Trophoblast cell (in vitro differentiated cells and primary cell): ENCODE data around the gene UACA.
A peak's percentile ranks its signal among the peaks of the same experiment; 100 is the strongest.

Experiments
- DNase-seq, 2 donors: peaks; one replicate each; pipeline ENCODE4 v3.0.0-alpha.2; 2016
- H2AFZ ChIP-seq: 2 replicates; pipeline ENCODE4 v1.6.1; 2013; ENCODE audit warnings: low read length, moderate library complexity, mild to moderate bottlenecking; ENCODE audit not compliant: insufficient read depth, poor library complexity
- H2AK5ac ChIP-seq: 2 replicates; pipeline ENCODE4 v1.6.1; 2013; ENCODE audit warnings: mild to moderate bottlenecking, low read length
- H2BK120ac ChIP-seq: 2 replicates; pipeline ENCODE4 v1.6.1; 2013; ENCODE audit warnings: low read length, mild to moderate bottlenecking, moderate library complexity; ENCODE audit not compliant: insufficient read depth, poor library complexity
- H2BK12ac ChIP-seq: 2 replicates; pipeline ENCODE4 v1.6.1; 2013; ENCODE audit warnings: mild to moderate bottlenecking, low read length, moderate library complexity
- H2BK5ac ChIP-seq: 2 replicates; pipeline ENCODE4 v1.6.1; 2013; ENCODE audit warnings: low read length, low read depth, moderate library complexity, mild to moderate bottlenecking; ENCODE audit not compliant: poor library complexity
- H3K14ac ChIP-seq: 2 replicates; pipeline ENCODE4 v1.6.1; 2013; ENCODE audit warnings: mild to moderate bottlenecking, low read length
- H3K18ac ChIP-seq: 2 replicates; pipeline ENCODE4 v1.6.1; 2013; ENCODE audit warnings: mild to moderate bottlenecking, low read length
- H3K23ac ChIP-seq: 2 replicates; pipeline ENCODE4 v1.6.1; 2013; ENCODE audit warnings: low read length
- H3K27ac ChIP-seq: 2 replicates; pipeline ENCODE4 v1.5.1; 2013; ENCODE audit warnings: low read depth, mild to moderate bottlenecking, inconsistent platforms, low read length, moderate library complexity
- H3K27me3 ChIP-seq: 2 replicates; pipeline ENCODE4 v1.6.1; 2013; ENCODE audit warnings: inconsistent platforms, mild to moderate bottlenecking, low read length, moderate library complexity; ENCODE audit not compliant: insufficient read depth
- H3K36me3 ChIP-seq, 2 experiments: 1 replicate in 1 of 2; 2 replicates in 1 of 2; pipeline ENCODE4 v1.6.1; 2013; ENCODE audit warnings: low read length in 2 of 2, mild to moderate bottlenecking in 2 of 2, moderate library complexity in 1 of 2; ENCODE audit not compliant: insufficient read depth in 2 of 2, control insufficient read depth in 1 of 2
- H3K4ac ChIP-seq: 2 replicates; pipeline ENCODE4 v1.6.1; 2013; ENCODE audit warnings: low read depth, mild to moderate bottlenecking, low read length, moderate library complexity
- H3K4me1 ChIP-seq, 2 experiments: 1 replicate in 1 of 2; 2 replicates in 1 of 2; pipeline ENCODE4 v1.6.1; 2013; ENCODE audit warnings: low read length in 2 of 2, mild to moderate bottlenecking in 2 of 2, moderate library complexity in 1 of 2; ENCODE audit not compliant: insufficient read depth in 2 of 2, control insufficient read depth in 1 of 2
- H3K4me2 ChIP-seq: 2 replicates; pipeline ENCODE4 v1.6.1; 2013; ENCODE audit warnings: inconsistent platforms, mild to moderate bottlenecking, low read length, moderate library complexity
- H3K4me3 ChIP-seq: 2 replicates; pipeline ENCODE4 v1.5.1; 2013; ENCODE audit warnings: mild to moderate bottlenecking, low read depth, low read length, inconsistent platforms
- H3K79me1 ChIP-seq: one replicate; pipeline ENCODE4 v1.6.1; 2013; ENCODE audit warnings: low read length
- H3K79me2 ChIP-seq: 2 replicates; pipeline ENCODE4 v1.6.1; 2013; ENCODE audit warnings: low read length, mild to moderate bottlenecking; ENCODE audit not compliant: control insufficient read depth, insufficient read depth, poor library complexity
- H3K9ac ChIP-seq: 2 replicates; pipeline ENCODE4 v1.6.1; 2013; ENCODE audit warnings: mild to moderate bottlenecking, low read length
- H3K9me3 ChIP-seq: 2 replicates; pipeline ENCODE4 v1.6.1; 2013; ENCODE audit warnings: low read depth, mild to moderate bottlenecking, control low read depth, inconsistent platforms, low read length; ENCODE audit not compliant: insufficient read depth
- H4K12ac ChIP-seq: 2 replicates; pipeline ENCODE4 v1.6.1; 2013; ENCODE audit warnings: low read depth, mild to moderate bottlenecking, low read length, moderate library complexity
- H4K8ac ChIP-seq: 2 replicates; pipeline ENCODE4 v1.6.1; 2013; ENCODE audit warnings: low read depth, mild to moderate bottlenecking, low read length, moderate library complexity
- H4K91ac ChIP-seq: one replicate; pipeline ENCODE4 v1.6.1; 2013; ENCODE audit warnings: low read depth, mild to moderate bottlenecking, low read length, moderate library complexity
- WGBS: extraction: QIAGEN DNeasy Blood & Tissue Kit; methylation state at CpG from one replicate; pipeline ENCODE4 v1.1.7; 2013; ENCODE audit warnings: missing lambda C conversion rate; ENCODE audit not compliant: insufficient read length, insufficient coverage; ENCODE audit errors: extremely low coverage; 5-methylcytosine and 5-hydroxymethylcytosine counted together

UACA gene

GRCh38 chr15:70781236-70781635, 17.9 kb upstream of the UACA start:
- DNase-seq = peak; percentile 74 to 80
- H2AFZ ChIP-seq = no peak overlapping the region
- H3K9me3 ChIP-seq = no peaks in the 10 kb centered on the region
- no peaks in the 10 kb centered on the region for H3K36me3 ChIP-seq
- H3K4me3 ChIP-seq = no peak overlapping the region
- H3K27ac ChIP-seq = no peak overlapping the region
- H3K4me1 ChIP-seq = peaks cover 0 to 5% of the 10 kb centered on the region in 2 experiments
- H4K8ac ChIP-seq = no peak overlapping the region
- H2BK120ac ChIP-seq = no peak overlapping the region
- no peak overlapping the region for H4K91ac ChIP-seq
- H3K9ac ChIP-seq = no peak overlapping the region
- H3K27me3 ChIP-seq = no peaks in the 10 kb centered on the region
- H3K23ac ChIP-seq = no peak overlapping the region
- H3K4ac ChIP-seq = no peak overlapping the region
- H3K14ac ChIP-seq = no peak overlapping the region
- H4K12ac ChIP-seq = no peak overlapping the region
- H3K4me2 ChIP-seq = no peak overlapping the region
- no CpG with 5 or more reads among the region's 5 CpGs for WGBS
- no peak overlapping the region for H2BK12ac ChIP-seq
- no peaks in the 10 kb centered on the region for H3K79me2 ChIP-seq
- no peak overlapping the region for H3K18ac ChIP-seq
- no peak overlapping the region for H2AK5ac ChIP-seq
- no peaks in the 10 kb centered on the region for H3K79me1 ChIP-seq
- H2BK5ac ChIP-seq = no peak overlapping the region

- Histone ChIP-seq H3K27me3 (no peaks in the 10 kb centered on the region), H4K8ac (no peak overlapping the region), H2BK12ac (no peak overlapping the region), H3K79me1 (no peaks in the 10 kb centered on the region), H2BK5ac (no peak overlapping the region), H3K14ac (no peak overlapping the region), H3K23ac (no peak overlapping the region), H3K9ac (no peak overlapping the region), H4K91ac (no peak overlapping the region), H3K4ac (no peak overlapping the region), H3K18ac (no peak overlapping the region), H3K79me2 (no peaks in the 10 kb centered on the region), H3K4me3 (no peak overlapping the region), H4K12ac (no peak overlapping the region), H3K9me3 (no peaks in the 10 kb centered on the region), H3K27ac (no peak overlapping the region), H2BK120ac (no peak overlapping the region), H3K4me1 (peaks cover 0 to 5% of the 10 kb centered on the region in 2 experiments), H3K4me2 (no peak overlapping the region), H3K36me3 (no peaks in the 10 kb centered on the region), H2AK5ac (no peak overlapping the region), H2AFZ (no peak overlapping the region)
- DNase-seq = peak; percentile 30 to 48
- WGBS = no CpG with 5 or more reads among the region's 3 CpGs
Observed at GRCh38 chr15:70778258-70779076, 15.1 kb upstream of the UACA start.

- Histone ChIP-seq H4K8ac (no peak overlapping the region), H2AFZ (no peak overlapping the region), H3K4me3 (no peak overlapping the region), H3K9ac (no peak overlapping the region), H3K23ac (no peak overlapping the region), H3K4me2 (no peak overlapping the region), H3K4ac (no peak overlapping the region), H2BK5ac (no peak overlapping the region), H3K9me3 (no peaks in the 10 kb centered on the region), H4K12ac (no peak overlapping the region), H4K91ac (no peak overlapping the region), H3K27ac (no peak overlapping the region), H2BK120ac (no peak overlapping the region), H3K14ac (no peak overlapping the region), H3K79me2 (no peaks in the 10 kb centered on the region), H3K18ac (no peak overlapping the region), H3K27me3 (no peaks in the 10 kb centered on the region), H2BK12ac (no peak overlapping the region), H3K79me1 (no peaks in the 10 kb centered on the region), H3K4me1 (peaks cover 0 to 5% of the 10 kb centered on the region in 2 experiments), H3K36me3 (no peaks in the 10 kb centered on the region), H2AK5ac (no peak overlapping the region)
- DNase-seq = peak; percentile 53 to 70
- WGBS = no CpG with 5 or more reads among the region's 7 CpGs
Observed at GRCh38 chr15:70777170-70777926, 14.0 kb upstream of the UACA start.

- no peak overlapping the region for H2BK5ac ChIP-seq
- no peak overlapping the region for H2BK120ac ChIP-seq
- WGBS = no CpG with 5 or more reads among the region's 2 CpGs
- no peak overlapping the region for H3K14ac ChIP-seq
- H3K4ac ChIP-seq = no peak overlapping the region
- no peaks in the 10 kb centered on the region for H3K9me3 ChIP-seq
- H4K8ac ChIP-seq = no peak overlapping the region
- H2AK5ac ChIP-seq = no peak overlapping the region
- no peak overlapping the region for H3K27ac ChIP-seq
- H4K12ac ChIP-seq = no peak overlapping the region
- no peak overlapping the region for H2BK12ac ChIP-seq
- H3K36me3 ChIP-seq = no peaks in the 10 kb centered on the region
- no peak overlapping the region for H4K91ac ChIP-seq
- peak overlapping the region; percentile 73 for H3K9ac ChIP-seq
- H3K23ac ChIP-seq = no peak overlapping the region
- no peak overlapping the region for H3K4me3 ChIP-seq
- no peaks in the 10 kb centered on the region for H3K4me1 ChIP-seq
- H3K79me1 ChIP-seq = no peaks in the 10 kb centered on the region
- H2AFZ ChIP-seq = no peak overlapping the region
- H3K27me3 ChIP-seq = no peaks in the 10 kb centered on the region
- H3K18ac ChIP-seq = no peak overlapping the region
- H3K79me2 ChIP-seq = no peaks in the 10 kb centered on the region
- no peak overlapping the region for H3K4me2 ChIP-seq
- peak in 1 of 2 donors; percentile 58 for DNase-seq
Observed at GRCh38 chr15:70775160-70775559, 11.8 kb upstream of the UACA start.
